Measurements from ENCODE around the gene GRIN1.

DNA sequence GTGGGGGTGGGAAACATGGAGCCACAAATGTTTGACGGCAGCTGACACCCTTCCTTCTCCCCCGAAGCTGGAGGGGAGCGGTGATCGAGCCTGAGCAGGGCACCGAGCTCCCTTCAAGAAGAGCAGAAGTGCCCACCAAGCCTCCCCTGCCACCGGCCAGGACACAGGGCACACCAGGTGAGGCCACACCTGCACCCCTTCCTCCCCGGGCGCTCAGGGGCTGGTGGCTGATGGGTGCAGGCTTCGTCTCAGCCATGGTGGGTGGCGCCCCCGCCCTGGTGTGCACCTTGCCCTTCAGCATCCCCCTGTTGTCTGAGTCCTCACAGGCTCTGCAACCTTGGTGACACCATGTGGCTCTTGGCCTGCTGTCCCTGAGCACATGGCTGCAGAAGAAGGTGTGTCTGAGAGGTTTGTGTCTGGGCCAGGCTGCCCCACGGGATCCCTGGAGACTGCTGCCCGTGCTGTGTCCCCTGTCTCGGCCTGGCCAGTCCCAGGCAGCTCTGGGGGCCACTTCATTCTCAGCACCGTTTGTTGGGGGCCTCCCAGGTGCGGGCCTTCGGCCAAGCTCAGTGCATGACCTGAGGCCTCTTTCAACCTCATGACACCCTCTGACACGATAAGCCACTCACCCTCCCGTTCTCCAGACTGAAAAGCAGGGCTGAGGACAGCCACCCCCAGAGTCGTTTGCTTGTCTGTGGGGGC, 41.0 kb upstream of the GRIN1 start:
- TF ChIP-seq, protein P1, sequence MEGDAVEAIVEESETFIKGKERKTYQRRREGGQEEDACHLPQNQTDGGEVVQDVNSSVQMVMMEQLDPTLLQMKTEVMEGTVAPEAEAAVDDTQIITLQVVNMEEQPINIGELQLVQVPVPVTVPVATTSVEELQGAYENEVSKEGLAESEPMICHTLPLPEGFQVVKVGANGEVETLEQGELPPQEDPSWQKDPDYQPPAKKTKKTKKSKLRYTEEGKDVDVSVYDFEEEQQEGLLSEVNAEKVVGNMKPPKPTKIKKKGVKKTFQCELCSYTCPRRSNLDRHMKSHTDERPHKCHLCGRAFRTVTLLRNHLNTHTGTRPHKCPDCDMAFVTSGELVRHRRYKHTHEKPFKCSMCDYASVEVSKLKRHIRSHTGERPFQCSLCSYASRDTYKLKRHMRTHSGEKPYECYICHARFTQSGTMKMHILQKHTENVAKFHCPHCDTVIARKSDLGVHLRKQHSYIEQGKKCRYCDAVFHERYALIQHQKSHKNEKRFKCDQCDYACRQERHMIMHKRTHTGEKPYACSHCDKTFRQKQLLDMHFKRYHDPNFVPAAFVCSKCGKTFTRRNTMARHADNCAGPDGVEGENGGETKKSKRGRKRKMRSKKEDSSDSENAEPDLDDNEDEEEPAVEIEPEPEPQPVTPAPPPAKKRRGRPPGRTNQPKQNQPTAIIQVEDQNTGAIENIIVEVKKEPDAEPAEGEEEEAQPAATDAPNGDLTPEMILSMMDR (IDR thresholded peaks at IDR 0.05; ENCODE audit: insufficient read depth, low read length, poor library complexity, severe bottlenecking) = no peak
- no peak for TF ChIP-seq EZH2phosphoT487 (conservative IDR thresholded peaks at IDR 0.05; ENCODE audit: low read length)

All from SU-DHL-6 (cell line).